HG03097 (cell line): ENCODE results near the gene PDE6G.

Source experiments
- ATAC-seq: cut with Tn5 transposase; IDR thresholded peaks from one replicate; pipeline ENCODE4 v1.9.1; 2021; ENCODE audit not compliant: unreplicated experiment, low FRiP score

Gene PDE6G

GRCh38 chr17:81665205-81666091 is 9.1 kb upstream of the PDE6G start:
- ATAC-seq: no peak

GRCh38 chr17:81664051-81664470 is 7.7 kb upstream of the PDE6G start:
- no peak for ATAC-seq

GRCh38 chr17:81662002-81662401 is 5.7 kb upstream of the PDE6G start:
- no peak for ATAC-seq

- ATAC-seq: no peak
Observed at GRCh38 chr17:81660441-81660840, 4.1 kb upstream of the PDE6G start.

- ATAC-seq: no peak
Observed at GRCh38 chr17:81659038-81659437, 2.7 kb upstream of the PDE6G start.

- ATAC-seq: no peak
Observed at GRCh38 chr17:81656835-81657234, 493 bp upstream of the PDE6G start.

GRCh38 chr17:81655378-81656117 is 794 bp downstream of the PDE6G start:
- ATAC-seq: no peak

- no peak for ATAC-seq
Observed at GRCh38 chr17:81652906-81653771, 3.2 kb downstream of the PDE6G start.

GRCh38 chr17:81651692-81652091 is 4.7 kb downstream of the PDE6G start:
- no peak for ATAC-seq

GRCh38 chr17:81650951-81651350 is 5.4 kb downstream of the PDE6G start:
- ATAC-seq: no peak

GRCh38 chr17:81648707-81649085 is 7.6 kb downstream of the PDE6G start:
- no peak for ATAC-seq

GRCh38 chr17:81648013-81648706 is 8.2 kb downstream of the PDE6G start:
- no peak for ATAC-seq

GRCh38 chr17:81647640-81648012 is 8.7 kb downstream of the PDE6G start:
- no peak for ATAC-seq

GRCh38 chr17:81646869-81647600 is 9.3 kb downstream of the PDE6G start:
- no peak for ATAC-seq

GRCh38 chr17:81644976-81645952 is 11.1 kb downstream of the PDE6G start:
- no peak for ATAC-seq

- no peak for ATAC-seq
Observed at GRCh38 chr17:81644496-81644895, 11.8 kb downstream of the PDE6G start.

GRCh38 chr17:81641825-81642489 is 14.4 kb downstream of the PDE6G start:
- ATAC-seq: no peak

GRCh38 chr17:81640011-81640410 is 16.3 kb downstream of the PDE6G start:
- no peak for ATAC-seq
